Skin epidermis (tissue), 12 donors: Measurements from ENCODE around the gene RELB.

Experiments used
- H3K27ac ChIP-seq, 21 experiments: fragments of 200-600 bp; sonication (generic) in 11 of 21; one replicate each; pipeline ENCODE4 v1.5.0; 2020; ENCODE audit warnings: mild to moderate bottlenecking in 3 of 21, inconsistent platforms in 2 of 21, moderate library complexity in 2 of 21
- H3K4me3 ChIP-seq, 7 experiments: fragments of 200-600 bp; sonication (generic) in 2 of 7; one replicate each; pipeline ENCODE4 v1.5.0; 2020; ENCODE audit warnings: inconsistent platforms in 2 of 7, mild to moderate bottlenecking in 2 of 7, moderate library complexity in 1 of 7

The RELB gene

GRCh38 chr19:45047188-45047797, 46.0 kb downstream of the RELB start:
- H3K27ac ChIP-seq: peak overlapping the region in 5 of 21 experiments; percentile 3 to 55 (median 13)
- no peak overlapping the region for H3K4me3 ChIP-seq

GRCh38 chr19:45049073-45049736, 47.9 kb downstream of the RELB start:
- Histone ChIP-seq H3K27ac (peak overlapping the region in 2 of 21 experiments; percentile 24 to 34), H3K4me3 (no peak overlapping the region)

- peak overlapping the region in 2 of 21 experiments; percentile 24 to 34 for H3K27ac ChIP-seq
- no peak overlapping the region for H3K4me3 ChIP-seq
These were observed 48.8 kb downstream of the RELB start for GRCh38 chr19:45050036-45050435.

- no peak overlapping the region for H3K4me3 ChIP-seq
- peak overlapping the region in 12 of 21 experiments; percentile 5 to 71 (median 30) for H3K27ac ChIP-seq
These were observed 50.8 kb downstream of the RELB start for GRCh38 chr19:45051929-45052579.

- H3K27ac ChIP-seq: peak overlapping the region in 1 of 21 experiments; percentile 9
These were observed 55.6 kb downstream of the RELB start for GRCh38 chr19:45056831-45057230.

GRCh38 chr19:45057444-45057843, 56.2 kb downstream of the RELB start:
- Histone ChIP-seq H3K4me3 (no peak overlapping the region), H3K27ac (peak overlapping the region in 2 of 21 experiments; percentile 2 to 9)

More at GRCh38 chr19:45056831-45057230, 55.6 kb downstream of the RELB start:
- H3K4me3 ChIP-seq: no peak overlapping the region

GRCh38 chr19:45058622-45059159, 57.4 kb downstream of the RELB start:
- Histone ChIP-seq H3K4me3 (no peak overlapping the region), H3K27ac (no peak overlapping the region)

- no peak overlapping the region for H3K4me3 ChIP-seq
- H3K27ac ChIP-seq: no peak overlapping the region
These were observed 58.1 kb downstream of the RELB start for GRCh38 chr19:45059258-45059965.

GRCh38 chr19:45061965-45062364, 60.7 kb downstream of the RELB start:
- Histone ChIP-seq H3K27ac (no peak overlapping the region), H3K4me3 (no peak overlapping the region)

- Histone ChIP-seq H3K27ac (no peak overlapping the region), H3K4me3 (no peak overlapping the region)
These were observed 62.9 kb downstream of the RELB start for GRCh38 chr19:45063851-45064801.

- Histone ChIP-seq H3K27ac (no peak overlapping the region), H3K4me3 (no peak overlapping the region)
These were observed 65.8 kb downstream of the RELB start for GRCh38 chr19:45066921-45067661.

GRCh38 chr19:45068041-45068440, 66.8 kb downstream of the RELB start:
- Histone ChIP-seq H3K27ac (peak overlapping the region in 1 of 21 experiments; percentile 18), H3K4me3 (no peak overlapping the region)

- no peak overlapping the region for H3K4me3 ChIP-seq
- peak overlapping the region in 5 of 21 experiments; percentile 11 to 75 (median 48) for H3K27ac ChIP-seq
These were observed 67.8 kb downstream of the RELB start for GRCh38 chr19:45069056-45069455.

- Histone ChIP-seq H3K27ac (peak overlapping the region in 6 of 21 experiments; percentile 21 to 75 (median 54)), H3K4me3 (no peak overlapping the region)
These were observed 69.0 kb downstream of the RELB start for GRCh38 chr19:45070214-45070613.

- peak overlapping the region in 10 of 21 experiments; percentile 14 to 75 (median 46) for H3K27ac ChIP-seq
- H3K4me3 ChIP-seq: no peak overlapping the region
These were observed 69.7 kb downstream of the RELB start for GRCh38 chr19:45070861-45071544.

GRCh38 chr19:45071545-45071938, 70.3 kb downstream of the RELB start:
- no peak overlapping the region for H3K4me3 ChIP-seq
- H3K27ac ChIP-seq: peak overlapping the region in 10 of 21 experiments; percentile 14 to 75 (median 46)

GRCh38 chr19:45071969-45072790, 70.9 kb downstream of the RELB start:
- Histone ChIP-seq H3K4me3 (no peak overlapping the region), H3K27ac (peak overlapping the region in 4 of 21 experiments; percentile 5 to 75 (median 60))
